Epithelial cell of esophagus (primary cell): Measurements from ENCODE around the gene MYOZ3.

Source experiments
- DNase-seq: peaks from one replicate; pipeline ENCODE4 v3.0.0; 2010; ENCODE audit warnings: low read depth
- H3K4me3 ChIP-seq: 2 replicates; pipeline ENCODE4 v1.5.1; 2011; ENCODE audit warnings: mild to moderate bottlenecking, low read length, control low read depth
- TF ChIP-seq, protein P1 (sequence below): IDR thresholded peaks from 2 replicates; pipeline ENCODE4 v1.5.1; 2011; ENCODE audit warnings: low read depth, mild to moderate bottlenecking, low read length, control low read depth, inconsistent platforms; ENCODE audit not compliant: insufficient read depth; ENCODE audit errors: missing control alignments

Gene MYOZ3

DNA sequence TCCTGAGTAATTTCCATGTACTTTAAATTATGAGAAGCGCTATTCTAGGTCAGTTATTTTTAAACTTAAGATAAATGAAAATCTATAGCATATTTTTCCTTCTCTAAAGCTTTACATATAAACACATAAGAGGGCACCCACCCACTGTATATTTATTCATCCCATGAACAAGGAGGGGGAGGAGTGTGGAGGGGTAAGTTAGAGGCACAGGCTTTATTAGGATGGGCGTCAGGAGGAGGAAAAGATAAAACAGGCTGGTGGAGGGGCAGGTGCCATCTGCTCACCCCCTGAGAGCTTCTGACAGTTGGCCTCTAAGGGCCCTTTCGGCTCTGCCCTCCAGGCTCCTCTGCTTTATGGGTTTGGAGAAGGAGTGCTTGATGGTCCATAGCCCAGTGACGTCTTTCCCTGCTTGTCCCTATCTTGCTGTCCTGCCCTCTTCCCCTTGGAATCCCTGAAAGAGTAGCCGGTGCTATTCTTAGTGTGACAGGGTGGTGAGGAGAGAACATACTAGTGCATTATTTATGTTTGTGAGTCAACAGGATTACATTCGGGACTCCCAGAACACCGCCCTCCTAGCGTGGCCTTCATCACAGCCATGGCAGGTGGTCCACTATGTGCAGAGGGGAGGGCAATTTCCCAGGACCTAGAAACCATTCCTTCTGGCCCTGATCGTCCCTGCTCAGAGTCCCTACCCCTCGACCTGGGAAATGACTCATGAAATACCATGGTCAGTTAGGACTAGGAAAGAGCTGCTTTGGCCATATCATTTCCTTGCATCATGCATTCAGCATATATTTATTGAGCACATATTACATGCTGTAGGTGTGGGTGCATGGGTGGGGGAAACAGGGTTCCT, 28.5 kb upstream of the MYOZ3 start:
- no peak for DNase-seq
- TF ChIP-seq, protein P1, sequence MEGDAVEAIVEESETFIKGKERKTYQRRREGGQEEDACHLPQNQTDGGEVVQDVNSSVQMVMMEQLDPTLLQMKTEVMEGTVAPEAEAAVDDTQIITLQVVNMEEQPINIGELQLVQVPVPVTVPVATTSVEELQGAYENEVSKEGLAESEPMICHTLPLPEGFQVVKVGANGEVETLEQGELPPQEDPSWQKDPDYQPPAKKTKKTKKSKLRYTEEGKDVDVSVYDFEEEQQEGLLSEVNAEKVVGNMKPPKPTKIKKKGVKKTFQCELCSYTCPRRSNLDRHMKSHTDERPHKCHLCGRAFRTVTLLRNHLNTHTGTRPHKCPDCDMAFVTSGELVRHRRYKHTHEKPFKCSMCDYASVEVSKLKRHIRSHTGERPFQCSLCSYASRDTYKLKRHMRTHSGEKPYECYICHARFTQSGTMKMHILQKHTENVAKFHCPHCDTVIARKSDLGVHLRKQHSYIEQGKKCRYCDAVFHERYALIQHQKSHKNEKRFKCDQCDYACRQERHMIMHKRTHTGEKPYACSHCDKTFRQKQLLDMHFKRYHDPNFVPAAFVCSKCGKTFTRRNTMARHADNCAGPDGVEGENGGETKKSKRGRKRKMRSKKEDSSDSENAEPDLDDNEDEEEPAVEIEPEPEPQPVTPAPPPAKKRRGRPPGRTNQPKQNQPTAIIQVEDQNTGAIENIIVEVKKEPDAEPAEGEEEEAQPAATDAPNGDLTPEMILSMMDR = no peak
- H3K4me3 ChIP-seq = no peak overlapping the region

- TF ChIP-seq, protein P1 = no peak
- DNase-seq = no peak
- H3K4me3 ChIP-seq = no peak overlapping the region
Measured at GRCh38 chr5:150633429-150633828, 27.6 kb upstream of the MYOZ3 start.

DNA sequence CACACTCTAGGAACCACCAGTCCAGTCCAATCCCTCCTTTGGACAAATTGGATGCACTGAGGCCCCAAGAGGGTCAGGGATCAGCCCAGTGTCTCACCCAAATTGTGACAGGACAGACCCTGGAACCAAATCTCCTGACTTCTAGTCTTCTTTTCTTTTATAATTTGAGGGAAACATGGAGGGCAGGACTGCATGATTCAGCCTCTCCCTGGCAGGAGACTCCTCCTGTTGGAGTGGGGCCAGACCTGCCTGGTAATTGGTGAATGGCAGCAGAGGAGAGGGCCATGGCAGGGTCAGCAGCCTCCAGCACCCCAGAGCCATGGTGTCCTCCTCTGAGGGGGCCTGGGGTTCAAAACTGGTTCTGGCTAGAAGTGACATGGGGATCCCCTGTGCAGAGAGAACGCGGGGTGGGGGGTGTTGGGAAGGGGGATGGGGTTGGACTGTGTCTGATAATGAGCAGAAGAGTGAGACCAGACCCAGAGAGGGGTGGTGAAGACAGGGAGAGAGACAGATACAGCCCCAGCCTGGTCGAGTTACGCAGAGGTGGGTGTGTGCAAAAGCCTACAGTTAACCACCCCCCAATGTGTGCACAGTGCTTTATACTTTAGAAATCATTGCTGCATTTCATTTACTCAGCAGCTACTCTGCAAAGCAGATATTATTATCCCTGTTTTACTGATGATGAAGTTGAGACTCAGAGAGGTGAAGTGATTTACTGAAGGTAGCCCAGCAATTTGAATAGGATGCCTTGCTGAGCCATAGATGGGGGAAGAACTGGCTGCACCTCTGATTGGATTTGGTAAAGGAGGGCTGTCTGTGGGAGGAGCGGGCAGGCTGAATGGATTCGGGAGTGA, 24.4 kb upstream of the MYOZ3 start:
- TF ChIP-seq, protein P1 = no peak
- peak; percentile 84 for DNase-seq
- H3K4me3 ChIP-seq = no peak overlapping the region

- no peak overlapping the region for H3K4me3 ChIP-seq
- TF ChIP-seq, protein P1 = no peak
- peak; percentile 78 for DNase-seq
Measured at GRCh38 chr5:150637245-150638052, 23.6 kb upstream of the MYOZ3 start.

- no peak for DNase-seq
- no peak overlapping the region for H3K4me3 ChIP-seq
- TF ChIP-seq, protein P1 = no peak
Measured at GRCh38 chr5:150638053-150638444, 23.0 kb upstream of the MYOZ3 start.

DNA sequence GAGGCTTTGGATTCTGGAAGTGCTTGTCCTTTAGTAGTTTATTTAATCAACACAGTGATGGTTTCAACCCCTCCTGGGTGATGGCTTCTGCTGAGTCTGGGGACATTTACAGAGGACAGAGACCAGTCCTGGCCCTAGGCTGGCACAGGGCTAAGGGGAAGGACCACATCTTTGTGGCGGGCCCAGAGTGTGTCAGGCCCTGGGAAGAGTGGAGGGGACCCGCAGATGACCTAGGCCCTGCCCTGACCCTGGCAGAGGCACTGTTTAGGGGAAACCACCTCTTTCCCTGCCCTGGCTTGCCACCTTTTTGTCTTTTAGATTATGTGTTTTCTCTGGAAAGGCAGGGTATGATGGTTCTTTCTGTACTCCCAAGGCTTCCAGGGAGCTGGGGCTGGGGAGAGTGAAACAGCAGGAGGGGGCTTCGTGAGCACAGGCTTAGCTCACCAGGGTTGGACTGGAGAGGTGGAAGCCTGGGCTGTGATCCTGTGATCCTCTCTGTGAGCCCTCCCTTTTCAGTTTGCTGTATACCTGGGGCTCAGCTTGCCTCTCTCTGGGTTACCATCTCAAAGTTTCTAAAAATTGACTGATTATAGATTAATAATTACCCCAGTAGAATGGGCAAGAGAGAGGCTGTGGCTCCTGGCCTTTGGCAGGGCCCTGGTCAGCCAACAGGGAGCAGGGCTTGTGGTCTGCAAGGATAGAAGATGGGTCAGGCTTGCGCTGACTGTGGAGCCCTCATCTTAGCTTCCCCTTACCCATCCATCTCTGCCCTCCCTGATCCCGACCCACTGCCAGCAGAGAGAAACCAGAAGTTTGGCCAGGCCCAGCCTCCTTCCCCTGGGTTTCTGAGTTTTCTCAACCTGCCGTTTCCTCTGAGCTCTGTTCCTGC, 22.3 kb upstream of the MYOZ3 start:
- TF ChIP-seq, protein P1 = no peak

More for the DNA sequence above, 22.3 kb upstream of the MYOZ3 start:
- no peak overlapping the region for H3K4me3 ChIP-seq
- no peak for DNase-seq
